GM21390 (cell line): ENCODE measurements around the gene DNAH10.
"Not testable (repeated sequence)": the region's sequence is repeated elsewhere in the genome, so short reads cannot be mapped to it uniquely, and the experiment has no call there.

Source experiments
- ATAC-seq: cut with Tn5 transposase; IDR thresholded peaks from one replicate; pipeline ENCODE4 v1.9.1; 2021; ENCODE audit not compliant: unreplicated experiment

The DNAH10 gene

GRCh38 chr12:123945287-123946151, 183.4 kb downstream of the DNAH10 start:
- ATAC-seq: no peak

GRCh38 chr12:123946152-123946515, 184.0 kb downstream of the DNAH10 start:
- ATAC-seq: no peak

DNA sequence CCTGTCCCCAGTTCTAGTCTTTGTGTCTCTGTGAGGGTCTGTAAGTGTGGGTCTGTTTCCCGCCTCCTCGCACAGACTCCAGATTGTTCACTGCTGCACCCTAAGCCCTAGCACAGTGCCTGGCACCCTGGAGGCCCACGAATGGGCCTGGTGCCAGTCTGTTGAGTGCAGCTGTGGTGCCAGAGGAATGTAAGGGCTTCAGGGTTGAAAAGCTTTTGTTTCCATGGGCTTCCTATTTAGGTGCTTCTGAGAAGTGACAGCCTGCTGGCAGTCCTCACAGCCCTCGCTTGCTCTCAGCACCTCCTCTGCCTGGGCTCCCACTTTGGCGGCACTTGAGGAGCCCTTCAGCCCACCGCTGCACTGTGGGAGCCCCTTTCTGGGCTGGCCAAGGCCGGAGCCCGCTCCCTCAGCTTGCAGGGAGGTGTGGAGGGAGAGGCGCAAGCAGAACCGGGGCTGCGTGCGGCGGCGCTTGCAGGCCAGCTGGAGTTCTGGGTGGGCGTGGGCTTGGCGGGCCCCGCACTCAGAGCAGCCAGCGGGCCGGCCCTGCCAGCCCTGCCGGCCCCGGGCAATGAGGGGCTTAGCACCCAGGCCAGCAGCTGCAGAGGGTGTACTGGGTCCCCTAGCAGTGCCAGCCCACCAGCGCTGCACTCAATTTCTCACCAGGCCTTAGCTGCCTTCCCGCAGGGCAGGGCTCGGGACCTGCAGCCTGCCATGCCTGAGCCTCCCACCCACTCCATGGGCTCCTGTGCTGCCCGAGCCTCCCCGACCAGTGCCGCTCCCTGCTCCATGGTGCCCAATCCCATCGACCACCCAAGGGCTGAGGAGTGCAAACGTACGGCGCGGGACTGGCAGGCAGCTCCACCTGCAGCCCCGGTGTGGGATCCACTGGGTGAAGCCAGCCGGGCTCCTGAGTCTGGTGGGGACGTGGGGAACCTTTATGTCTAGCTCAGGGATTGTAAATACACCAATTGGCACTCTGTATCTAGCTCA, 184.7 kb downstream of the DNAH10 start:
- not testable (repeated sequence) for ATAC-seq

- ATAC-seq: not testable (repeated sequence)
Measured at GRCh38 chr12:123947531-123947930, 185.4 kb downstream of the DNAH10 start.

- ATAC-seq: no peak
Measured at GRCh38 chr12:123948401-123948795, 186.3 kb downstream of the DNAH10 start.

GRCh38 chr12:123948796-123949769, 187.0 kb downstream of the DNAH10 start:
- no peak for ATAC-seq

GRCh38 chr12:123949770-123950165, 187.7 kb downstream of the DNAH10 start:
- ATAC-seq: no peak

- no peak for ATAC-seq
Measured at GRCh38 chr12:123950476-123951349, 188.6 kb downstream of the DNAH10 start.

DNA sequence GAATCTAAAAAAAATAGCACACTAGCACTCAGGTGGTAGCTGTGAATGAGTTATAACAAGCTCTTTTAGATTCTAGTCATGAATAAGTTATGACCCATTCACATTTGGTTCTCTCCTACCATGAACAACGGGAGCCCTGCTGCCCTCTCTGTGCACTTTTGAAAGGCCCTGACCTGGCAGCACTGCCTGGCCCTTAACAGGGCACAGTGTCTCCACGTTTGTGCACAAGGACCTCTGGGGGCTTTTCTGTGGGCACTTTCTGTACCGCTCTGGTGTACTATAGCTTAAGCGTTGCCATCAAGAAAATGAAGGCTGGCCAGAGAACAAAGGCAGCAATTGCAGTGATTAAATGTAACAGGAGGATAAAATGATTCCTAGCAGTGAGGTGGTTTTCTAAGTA, 189.4 kb downstream of the DNAH10 start:
- no peak for ATAC-seq

GRCh38 chr12:123952037-123952436, 189.9 kb downstream of the DNAH10 start:
- no peak for ATAC-seq

DNA sequence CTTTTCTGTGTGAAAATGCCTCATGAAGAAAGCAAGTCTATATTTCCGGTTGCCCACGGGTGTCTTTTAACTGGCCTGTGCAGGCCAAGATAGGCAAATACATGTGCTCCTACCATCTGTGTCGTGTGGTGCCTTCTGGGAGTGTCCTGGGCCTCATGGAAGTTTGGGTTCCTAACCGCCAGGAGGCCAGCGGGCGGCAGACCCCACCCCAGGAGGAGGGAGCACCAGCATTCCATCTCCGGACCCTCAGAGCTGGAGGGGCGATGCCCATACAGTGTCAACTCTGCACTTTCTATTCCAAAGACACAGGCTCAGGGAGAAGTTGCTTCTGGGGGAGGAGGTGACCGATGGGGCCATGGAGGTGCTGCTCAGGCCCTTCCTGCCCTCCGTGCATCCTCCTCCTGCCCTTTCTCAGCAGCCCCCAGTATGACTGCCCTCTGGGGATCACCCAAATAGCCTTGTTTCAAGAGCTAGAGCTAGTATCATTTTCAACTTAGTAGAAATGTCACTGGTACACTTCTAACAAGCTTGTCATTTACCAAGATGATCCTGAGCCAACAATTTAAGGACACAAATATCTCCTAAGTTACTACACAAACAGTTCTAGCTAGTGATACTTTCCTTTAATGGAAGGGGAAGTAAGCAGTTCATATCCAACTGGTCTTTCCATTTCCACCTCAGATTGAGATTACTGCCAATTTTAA, 192.7 kb downstream of the DNAH10 start:
- ATAC-seq: no peak

DNA sequence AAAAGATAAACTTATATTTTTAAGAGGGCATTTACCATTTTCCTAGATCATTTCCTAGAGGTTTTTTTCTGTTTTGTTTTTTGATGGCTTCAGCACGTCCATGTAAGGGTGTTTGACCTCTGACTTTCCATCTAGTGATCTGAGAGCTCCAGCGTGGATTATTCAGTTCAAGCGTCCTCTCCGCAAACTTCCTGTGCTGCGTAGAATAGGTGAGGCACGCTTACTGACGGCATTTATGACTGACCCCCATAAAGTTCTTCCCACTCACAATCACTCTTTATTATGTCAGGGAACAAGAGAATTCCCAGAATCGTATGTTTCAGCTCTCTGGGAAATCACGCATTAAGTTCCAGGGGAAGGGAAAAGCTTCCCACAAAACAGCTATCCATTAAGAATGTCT, 194.1 kb downstream of the DNAH10 start:
- ATAC-seq: no peak

GRCh38 chr12:123957196-123957595, 195.1 kb downstream of the DNAH10 start:
- ATAC-seq: no peak

DNA sequence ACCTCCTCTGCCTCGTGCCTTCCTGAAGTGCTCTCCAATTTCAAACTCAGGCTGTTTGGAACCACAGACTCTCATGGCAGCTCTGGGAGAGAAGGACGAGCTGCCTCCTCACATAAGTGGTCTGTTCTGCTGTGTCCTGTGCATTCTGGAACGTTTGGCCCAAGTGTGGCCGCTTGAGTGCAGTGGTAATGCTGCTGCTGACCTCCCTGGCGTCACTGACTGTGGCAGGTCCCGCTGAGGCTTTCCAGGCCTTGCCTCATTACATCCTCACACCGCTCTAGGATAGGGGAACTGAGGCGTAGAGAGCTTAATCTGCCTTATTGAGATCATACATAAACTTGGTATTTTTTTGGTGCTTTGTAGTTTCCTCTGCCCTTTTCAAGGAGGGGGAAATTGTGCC, 196.4 kb downstream of the DNAH10 start:
- no peak for ATAC-seq

DNA sequence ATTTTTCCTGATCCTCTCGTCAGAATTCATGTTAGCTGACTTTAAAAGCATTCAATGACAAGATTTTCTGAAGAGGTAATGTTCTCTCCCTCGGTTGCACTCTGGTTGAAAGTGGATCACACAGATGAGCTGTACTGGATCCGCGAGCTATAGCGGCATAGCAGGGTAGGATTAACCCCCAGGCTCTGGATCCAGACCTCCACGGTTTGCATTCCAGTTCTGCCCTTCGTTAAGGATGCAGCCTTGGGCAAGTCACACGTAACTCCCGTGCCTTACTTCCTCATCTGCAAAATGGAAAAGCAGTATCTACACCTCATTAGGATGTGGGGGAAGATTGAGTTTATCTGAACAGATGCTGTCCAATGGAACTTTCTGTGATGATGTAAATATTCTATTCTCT, 196.8 kb downstream of the DNAH10 start:
- no peak for ATAC-seq

DNA sequence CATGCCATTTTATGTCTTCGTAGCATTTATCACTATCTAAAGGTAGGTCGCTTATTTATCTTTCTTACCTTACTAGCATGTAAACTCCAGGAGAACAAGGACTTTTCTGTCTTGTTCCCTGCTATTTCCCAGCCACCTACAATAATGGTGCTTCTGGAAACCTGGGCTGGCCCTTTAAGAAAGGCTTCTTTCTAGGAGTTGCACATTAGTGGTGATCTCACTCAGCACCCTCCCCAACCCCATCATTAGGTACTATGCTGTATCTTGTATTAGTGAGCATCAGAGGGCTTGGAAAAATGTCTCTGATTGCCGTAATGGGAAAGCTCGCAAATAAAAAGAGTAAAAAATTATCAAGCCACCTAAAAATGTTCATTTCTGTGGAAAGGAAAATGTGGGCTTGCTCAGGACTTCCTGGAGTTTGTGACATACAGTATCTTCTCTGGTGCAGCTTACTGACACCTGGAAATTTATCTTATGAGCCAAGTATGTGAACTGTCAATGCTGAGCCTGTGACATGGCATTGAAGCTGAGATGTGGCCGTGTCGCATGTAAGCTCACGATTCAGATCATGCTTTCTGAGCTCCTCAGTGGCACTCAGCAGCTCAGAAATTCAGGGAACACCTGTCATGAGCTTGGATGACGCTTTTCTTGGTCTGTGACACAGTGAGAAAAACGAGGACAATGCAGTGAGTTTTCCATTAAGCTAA, 198.1 kb downstream of the DNAH10 start:
- ATAC-seq: no peak

DNA sequence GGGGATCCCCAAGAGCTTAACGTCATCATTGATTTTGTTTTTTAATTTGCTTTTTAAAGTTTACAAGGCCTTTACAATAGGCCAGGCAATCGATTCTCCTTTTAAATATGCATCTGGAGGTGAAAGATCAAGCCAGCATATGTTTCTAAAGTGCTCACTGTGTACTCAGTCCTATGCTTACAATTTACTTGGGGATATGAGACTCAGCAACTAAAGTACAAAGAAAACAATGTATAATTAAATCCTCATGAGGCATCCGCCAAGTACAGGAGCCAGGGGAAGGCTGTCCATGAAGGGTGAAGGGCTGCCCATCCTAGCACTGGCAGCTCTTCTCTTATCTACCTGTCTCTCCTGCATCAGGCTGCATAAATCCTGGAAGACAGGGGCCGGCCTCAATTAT, 198.8 kb downstream of the DNAH10 start:
- ATAC-seq: no peak

DNA sequence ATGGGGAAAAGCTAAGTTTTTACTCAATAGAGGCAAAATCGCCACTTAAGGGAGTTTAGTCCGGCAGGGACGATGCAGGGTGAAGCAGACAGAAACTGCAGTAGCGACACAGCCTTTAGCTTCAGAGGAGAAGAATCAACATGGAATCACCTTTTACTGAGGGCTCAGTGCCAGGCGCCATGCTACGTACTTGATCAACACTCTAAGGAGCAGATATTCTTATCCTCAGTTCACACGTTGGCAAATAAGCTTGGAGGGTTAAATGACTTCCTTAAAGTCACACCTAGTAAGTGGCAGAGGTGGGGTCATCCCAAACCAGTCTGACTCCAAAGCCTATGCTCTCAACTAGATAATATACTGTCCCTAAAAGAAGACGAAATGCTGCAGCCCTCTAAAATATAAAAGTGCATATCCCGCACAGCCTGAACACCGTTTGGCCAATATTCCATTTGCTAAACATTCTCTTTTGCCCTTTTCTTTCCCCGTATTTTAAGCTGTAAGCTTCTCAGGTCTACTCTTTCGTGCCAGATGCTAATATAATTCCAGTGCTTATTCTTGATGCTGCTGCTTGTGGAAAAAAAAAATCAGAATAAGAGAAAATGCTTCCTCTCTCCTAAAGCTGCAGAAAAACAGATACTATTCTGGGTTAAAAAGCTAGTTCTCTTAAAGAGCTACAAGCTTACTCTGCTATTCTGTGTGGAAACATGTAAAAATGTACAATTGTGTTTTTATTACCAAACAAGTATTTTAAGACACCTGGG, 199.7 kb downstream of the DNAH10 start:
- ATAC-seq: no peak
